Smooth muscle cell of the brain vasculature (primary cell): ENCODE measurements around the gene JAK1.

ENCODE experiments used
- DNase-seq: peaks from one replicate; pipeline ENCODE4 v3.0.0-alpha.2; 2012; ENCODE audit warnings: low read depth, low spot score

Gene JAK1

DNA sequence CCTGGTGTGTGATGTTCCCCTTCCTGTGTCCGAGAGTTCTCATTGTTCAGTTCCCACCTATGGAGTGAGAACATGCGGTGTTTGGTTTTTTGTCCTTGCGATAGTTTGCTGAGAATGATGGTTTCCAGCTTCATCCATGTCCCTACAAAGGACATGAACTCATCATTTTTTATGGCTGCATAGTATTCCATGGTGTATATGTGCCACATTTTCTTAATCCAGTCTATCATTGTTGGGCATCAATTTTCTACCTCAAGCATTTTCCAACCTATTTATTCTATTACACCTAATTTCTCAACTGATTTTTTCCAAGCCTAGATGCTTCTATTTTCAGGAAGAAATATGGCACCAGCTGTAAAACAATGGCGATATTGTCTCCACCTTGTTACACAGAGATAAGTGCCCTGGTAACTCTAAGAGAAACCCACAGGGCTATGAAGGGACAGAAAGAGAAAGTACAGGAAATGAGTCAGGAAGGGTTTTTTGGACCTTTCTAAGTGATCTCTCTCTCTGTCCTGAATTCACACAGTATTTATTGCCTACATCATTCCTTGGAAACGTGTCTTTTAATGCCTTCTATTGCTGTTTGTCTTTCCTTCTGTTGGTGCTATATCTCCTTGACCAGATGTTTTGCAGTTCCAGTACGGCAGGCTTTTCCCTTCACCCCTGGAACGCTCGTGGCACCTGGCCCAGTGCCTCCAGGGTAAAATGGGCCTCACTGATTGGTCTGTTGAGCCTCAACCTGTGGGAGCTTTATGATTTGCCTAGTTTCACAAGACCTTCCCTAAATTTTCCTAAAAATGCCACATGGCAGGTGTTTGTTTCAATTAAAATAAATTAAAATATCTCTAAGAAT is 14.6 kb upstream of the JAK1 start:
- no peak for DNase-seq

DNA sequence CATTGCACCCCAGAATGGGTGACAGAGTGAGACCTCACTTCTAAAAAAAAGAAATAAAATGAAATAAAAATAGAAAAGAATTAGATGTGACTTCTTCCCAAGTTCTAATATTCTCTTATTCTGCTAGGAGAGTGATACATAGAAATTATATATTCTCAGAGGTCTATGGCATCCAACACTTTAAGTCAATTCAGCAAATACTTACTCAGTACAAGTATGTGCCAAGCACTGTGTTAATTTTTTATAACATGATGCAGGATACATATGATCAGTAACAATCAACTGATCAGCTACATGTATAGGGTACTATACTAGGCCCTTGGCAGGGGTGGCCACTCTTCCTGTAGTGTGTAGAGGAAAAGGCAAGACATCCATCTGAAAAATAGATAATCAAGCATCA is 13.0 kb upstream of the JAK1 start:
- DNase-seq = no peak

DNA sequence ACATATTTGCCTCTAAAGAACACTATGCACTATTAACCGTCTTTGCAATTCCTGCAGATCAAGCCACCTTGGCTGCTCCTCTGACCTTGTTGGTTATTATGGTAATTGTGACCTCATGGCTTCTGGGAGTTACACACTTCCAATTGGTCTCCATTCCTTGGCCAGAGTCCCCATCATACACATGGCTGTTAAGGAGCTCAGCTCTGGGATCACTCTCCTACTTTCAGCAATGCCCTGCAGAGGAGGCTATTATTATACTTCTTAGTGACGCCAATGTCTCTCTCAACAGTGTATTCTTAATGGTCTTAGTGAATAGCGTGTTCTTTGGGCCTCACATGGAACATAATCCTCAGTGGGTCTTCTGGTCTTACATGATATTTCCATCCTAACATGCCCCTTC is 10.0 kb upstream of the JAK1 start:
- no peak for DNase-seq

DNA sequence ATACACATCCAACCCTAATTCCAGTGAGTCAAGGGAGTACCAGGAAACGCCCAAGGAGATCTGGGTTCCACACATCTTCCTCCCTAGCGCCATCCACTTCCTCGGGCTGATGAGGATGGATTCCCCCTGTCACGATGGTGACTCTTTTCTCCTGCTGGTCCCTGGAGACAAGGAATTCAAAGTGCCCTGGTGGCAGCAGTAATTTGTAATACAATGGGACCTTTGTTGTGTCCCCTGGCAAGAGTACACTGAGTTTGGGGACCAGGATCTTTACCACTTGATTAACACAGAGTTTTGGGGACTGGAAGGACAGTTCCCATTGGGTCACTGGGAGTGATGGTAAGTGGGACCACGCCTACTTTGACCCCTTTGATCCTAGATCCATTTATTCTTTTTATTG is 9.4 kb upstream of the JAK1 start:
- DNase-seq = no peak

DNA sequence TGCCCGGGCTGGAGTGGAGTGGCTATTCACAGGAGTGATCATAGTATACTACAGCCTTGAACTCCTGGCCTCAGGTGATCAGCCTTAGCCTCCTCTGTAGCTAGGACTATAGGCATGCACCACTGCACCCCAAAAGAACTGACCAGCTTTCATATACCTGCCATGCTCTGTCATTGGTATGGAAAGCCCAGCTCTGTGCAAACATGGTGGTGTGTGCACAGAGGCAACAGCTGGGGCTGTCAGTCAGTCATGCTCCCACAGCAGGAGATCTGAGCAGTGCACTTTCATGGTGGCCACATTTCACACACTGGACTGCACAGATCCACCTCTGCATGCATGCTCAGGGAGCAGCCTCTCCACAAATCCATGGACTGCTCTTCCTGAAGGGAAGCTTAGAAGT is 8.8 kb upstream of the JAK1 start:
- no peak for DNase-seq

DNA sequence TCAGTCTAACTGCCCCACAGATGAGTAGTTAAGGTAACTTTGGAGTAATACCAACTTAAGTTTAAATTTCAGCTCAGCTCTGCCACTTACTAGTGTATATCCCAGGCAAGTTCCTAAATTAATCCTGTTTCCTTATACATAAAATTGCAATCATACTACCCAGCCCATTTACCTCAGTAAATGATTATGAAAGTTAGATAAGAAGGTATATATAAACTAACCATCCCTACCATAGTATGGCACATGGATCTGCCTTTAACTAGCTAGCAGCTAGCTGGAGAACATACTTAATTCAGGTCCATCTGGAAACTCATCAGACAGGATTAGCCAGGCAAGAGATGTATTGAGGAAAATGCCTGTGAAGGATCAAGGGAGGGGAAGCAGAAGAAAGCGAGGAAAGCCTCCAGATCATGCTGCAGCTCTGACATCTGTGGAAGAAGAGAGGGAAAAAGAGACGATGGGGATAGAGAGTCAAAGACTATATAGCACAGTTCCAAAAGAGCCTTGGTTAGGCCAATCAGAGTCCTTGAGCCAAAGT is 8.0 kb upstream of the JAK1 start:
- DNase-seq = no peak

DNA sequence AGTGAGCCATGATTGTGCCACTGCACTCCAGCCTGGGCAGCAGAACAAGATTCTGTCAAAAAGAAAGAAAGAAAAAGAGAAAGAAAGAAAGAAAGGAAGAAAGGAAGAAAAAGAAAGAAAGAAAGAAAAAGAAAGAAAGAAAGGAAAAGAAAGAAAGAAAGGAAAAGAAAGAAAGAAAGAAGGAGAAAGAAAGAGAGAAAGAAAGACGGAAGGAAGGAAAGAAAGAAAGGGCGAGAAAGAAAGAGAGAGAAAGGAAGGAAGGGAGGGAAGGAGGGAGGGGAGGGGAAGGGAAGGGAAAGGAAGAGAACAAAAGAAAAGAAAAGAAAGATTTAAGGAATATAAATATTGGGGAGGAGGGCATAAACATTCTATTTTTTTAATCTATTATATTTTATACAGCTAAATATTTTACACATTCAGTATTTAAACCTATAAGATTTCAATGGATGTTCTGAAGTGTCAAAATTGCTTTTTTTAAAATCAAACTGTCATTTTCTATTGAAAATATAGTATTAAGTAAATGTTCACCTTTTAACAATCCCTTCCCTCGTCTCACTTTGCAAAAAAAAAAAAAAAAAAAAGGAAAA is 6.8 kb upstream of the JAK1 start:
- DNase-seq = no peak

DNA sequence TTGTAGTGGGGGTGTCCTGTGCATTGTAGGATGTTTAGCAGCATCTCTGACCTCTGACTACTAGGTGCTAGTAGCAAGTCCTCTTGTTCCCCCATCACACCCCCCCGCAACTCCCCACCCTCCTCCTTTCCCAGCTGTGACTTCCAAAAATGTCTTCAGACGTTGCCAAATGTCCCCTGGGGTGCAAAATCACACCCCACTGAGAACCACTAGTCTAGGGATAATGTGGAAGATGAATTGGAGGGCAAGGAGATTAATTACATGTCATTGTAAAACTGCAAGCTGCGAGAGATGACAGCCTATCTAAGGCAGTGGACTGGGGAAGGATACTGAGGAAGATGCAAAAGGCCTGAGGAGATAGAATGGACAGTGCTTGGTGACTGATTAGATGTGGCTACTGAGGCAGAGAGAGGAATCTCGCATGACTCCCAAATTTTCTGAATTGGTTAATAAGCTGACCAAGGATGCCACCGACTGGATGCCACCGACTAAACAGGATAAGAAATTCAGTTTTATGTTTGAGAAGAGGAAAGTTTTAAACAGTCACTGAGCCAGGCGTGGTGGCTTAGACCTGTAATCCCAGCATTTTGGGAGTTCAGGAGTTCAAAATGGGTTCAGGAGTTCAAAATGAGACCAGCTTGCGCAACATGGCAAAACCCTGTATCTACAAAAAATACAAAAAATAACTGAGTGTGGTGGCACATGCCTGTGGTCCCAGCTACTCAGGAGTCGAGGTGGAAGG is 3.1 kb upstream of the JAK1 start:
- no peak for DNase-seq

DNA sequence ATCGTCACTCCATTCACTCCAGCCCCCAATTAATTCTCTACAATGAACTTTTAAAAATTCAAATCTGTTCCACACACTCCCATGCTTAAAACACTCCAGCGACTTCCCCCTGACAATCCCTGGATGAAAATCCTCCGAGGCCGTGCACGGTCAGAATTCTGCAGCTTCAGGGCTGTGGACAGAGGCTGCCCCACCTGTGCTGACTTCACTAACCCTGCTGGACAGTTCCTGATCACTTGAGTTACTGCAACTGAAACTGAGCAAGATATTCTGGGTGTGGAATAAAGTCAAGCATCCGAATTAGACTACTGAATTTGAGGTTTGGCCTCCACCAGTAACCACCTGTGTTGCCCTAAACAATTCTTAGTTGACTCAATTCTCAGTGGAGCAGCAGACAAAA is 1.0 kb upstream of the JAK1 start:
- no peak for DNase-seq

DNA sequence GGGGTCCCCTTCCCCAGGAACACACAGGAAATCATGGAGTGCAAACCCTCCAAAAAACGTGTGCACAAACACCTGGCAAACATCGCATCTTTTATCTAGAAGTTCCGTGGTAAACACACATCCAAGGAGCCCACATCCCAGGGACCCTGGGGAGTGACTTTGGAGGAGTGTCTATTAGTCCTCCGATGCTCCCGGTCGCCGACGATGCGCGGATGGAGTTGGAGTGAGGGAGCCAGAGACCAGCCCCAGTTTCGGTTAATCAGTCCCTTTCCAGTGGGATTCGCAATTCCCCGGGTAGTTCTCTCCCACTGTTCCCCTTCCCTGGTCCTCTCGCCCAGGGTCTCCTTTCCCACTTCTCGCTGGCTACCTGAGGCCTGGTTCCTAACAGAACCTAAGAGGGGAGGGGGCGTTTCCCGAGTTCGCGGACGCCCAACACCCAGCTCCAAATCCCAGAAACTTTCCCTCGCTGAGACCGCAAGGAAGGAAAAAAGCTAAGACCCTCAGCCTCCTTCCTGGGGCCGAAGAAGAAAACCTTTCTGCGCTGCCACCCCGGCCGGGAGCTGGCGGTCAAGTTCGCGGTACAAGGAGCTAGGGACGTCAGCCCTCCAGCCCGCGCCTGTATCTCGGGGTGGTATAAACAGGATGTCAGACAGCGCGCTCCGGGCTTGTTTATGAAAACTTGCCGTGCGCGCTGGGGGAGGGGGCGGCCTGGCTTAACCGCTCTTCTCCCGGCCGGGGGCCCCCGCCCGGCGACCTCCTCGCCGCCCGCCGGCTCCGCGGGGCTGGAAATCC is 787 bp downstream of the JAK1 start:
- no peak for DNase-seq

DNA sequence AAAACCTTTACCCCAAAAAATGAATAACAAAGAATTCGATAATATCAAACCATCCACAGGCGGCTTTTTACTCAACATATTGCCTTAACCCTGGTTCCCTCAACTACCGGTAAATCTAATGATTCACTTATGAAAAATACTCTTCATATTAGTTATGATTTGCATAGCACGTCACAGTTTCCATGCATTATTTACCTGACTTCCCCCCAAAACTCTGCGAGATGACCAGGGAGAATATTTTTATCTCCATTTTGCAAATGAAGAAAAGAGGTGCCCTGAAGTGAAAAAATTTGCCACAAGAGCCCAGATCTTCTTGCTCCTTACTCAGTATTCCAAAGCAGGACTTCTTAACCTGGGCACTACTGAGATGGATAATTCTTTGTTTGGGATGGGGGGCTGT is 2.9 kb downstream of the JAK1 start:
- no peak for DNase-seq

DNA sequence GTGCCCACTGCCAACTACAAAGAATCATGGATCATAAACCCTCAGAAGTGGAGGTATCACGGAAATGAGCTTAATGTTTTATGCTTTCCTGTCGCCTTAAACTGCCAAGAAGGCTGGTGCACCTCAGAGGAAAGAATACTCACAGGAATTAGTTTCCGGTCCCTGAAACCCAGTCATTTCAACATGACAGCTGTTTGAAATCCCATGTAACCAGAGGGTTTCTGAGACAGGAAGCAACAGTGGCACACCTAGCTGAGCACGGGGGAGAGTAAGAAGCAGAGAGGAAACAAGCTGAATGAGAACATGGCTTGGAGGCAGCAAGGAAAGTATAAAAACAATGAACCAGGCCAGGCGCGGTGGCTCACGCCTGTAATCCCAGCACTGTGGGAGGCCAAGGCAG is 3.9 kb downstream of the JAK1 start:
- DNase-seq = no peak

DNA sequence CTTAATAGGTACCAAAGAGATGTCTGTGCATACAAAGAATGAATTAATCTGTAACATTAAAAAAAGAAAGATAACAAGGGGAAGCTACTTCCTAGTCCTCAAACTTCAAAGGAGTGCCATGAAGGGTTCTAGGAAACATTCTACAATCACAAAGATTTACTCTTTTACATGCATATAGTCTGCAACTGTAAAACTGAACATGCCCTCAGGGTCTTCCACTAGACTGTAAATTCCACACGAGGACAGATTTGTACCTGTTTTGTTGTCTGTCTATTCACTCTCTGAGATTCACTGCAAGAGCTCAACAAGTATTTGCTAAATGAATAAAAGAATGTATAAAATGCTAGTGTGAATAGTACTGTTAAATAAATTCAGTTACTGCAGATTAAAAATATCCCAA is 4.4 kb downstream of the JAK1 start:
- no peak for DNase-seq

DNA sequence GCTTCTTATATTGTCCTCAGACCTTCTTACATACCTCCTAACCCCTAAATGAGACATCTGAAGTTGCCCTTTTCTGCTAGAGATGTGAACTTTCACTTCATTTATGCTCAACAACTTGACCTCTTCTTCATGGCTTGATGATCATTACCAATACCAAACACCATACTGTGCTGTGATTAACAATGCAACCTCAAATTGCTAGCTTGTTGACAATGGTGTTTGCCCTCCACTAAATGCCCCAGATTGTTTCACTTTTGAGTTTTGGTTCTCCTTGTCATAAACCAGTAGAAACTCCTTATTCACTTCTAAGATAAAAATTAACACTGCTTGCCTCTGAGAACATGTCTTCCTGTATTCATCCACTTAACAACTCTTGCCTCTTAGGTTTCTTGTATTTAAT is 5.6 kb downstream of the JAK1 start:
- no peak for DNase-seq

DNA sequence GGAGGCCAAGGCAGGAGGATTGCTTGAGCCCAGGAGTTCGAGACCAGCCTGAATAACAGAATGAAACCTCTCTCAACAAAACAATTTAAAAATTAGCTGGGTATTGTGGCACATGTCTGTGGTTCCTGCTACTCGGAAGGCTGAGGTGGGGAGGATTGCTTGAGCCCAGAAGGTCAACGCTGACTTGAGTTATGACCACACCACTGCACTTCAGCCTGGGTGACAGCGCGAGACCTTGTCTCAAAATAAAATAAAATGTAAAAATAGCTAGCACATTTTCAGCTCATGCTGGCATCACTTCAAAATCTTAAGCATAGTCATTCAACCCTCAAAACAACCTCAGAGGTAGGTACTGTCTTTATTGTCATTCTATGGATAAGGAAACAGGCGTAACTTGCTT is 6.4 kb downstream of the JAK1 start:
- DNase-seq = no peak

DNA sequence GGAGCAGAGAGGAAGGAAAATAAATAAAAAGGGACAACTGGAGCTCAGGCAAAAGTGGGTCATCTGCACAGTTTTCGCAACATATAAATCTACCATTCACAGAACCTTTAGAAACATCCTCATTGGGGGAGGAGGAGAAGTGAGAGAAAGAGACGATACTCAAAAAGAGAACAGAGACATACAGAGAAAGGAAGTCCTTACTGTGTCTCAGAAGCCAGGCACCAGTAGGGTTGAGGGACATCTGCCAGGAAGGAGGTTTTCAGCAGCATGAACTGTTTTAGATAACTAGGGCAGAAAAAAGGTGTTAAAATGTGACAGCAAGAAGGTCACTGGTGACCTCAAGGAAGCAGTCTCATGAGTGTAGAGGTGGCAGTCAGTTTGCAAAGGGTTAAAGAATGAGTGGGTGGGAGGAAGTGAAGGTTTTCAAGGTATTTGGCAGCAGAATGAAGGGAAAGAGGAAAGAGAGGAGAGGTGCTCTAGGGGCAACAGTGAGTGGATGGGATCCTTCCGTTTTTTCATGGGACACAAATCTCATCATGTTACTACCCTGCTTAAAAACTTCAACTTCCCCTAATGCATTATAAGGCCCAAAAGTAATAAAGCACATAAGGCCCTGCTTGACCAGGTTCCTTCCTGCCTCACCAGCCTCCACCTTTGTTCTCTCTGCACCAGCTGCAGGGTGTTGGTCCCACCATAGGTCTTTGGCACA is 9.5 kb downstream of the JAK1 start:
- DNase-seq = no peak

DNA sequence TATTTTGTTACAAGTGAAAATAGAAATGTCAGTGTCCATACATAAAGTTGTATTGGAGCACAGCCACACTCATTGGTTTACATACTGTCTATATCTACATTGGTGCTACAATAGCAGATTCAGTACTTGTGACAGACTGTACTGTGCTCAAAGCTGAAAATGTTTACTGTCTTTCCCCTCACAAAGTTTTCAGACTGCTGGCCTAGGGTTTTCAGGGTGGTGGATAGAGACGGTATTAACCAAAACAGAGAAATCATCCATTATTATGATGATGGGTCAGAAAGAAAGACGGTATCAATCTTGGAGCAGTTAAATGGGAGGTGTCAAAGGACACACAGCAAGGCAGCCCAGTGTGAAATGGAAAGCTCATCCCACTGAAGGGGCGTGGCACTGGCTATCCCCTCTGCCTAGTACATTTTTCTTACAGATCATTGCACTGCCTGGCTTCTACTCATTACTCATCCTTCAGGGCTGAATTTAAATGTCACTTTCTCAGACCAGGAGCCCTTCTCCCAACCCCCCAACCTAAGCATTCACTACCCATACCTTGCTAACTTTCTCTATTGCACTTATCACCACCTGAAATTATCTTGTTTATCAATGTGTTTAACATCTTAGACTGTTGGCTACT is 10.2 kb downstream of the JAK1 start:
- no peak for DNase-seq

DNA sequence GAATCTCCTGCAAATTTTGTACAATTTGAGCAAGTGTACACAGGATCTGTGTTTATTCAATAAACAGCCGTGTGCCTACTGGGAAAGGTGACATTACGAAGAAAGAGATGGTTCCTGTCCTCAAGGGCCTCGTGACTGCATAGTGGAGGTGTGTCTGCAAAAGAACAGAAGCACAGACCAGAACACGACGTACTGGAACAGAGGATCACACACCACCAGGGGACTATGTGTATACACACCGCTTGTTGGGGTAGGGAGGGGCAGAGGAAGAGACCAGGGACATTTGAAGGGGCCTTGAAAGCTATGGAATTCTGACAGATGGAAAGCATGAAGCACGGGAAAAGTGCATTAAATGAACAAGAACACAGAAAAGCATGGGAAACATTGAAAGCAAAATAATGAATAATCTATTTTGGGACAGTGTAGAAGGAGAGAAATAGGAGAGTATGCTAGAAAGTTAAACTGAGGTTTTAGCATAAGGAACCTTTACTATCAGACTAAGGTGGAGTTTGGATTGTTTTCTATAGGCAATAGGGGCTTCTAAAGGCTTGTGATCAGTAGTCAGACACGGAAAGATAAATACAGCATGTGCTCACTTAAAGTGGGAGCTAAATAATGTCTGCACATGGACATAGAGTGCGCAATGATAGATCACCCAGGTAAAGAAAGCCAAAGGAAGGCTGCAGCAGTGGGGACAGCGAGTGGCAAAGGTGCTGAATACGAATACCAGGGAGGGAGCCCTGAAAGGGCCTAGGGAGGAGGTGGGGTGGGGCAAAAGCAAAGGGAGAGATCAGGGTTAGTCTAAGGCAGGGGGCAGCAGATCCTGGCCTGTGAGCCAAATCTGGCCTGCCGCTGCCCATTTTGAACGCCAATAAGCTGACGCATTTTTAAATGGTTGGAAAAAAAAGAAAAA is 11.0 kb downstream of the JAK1 start:
- no peak for DNase-seq

DNA sequence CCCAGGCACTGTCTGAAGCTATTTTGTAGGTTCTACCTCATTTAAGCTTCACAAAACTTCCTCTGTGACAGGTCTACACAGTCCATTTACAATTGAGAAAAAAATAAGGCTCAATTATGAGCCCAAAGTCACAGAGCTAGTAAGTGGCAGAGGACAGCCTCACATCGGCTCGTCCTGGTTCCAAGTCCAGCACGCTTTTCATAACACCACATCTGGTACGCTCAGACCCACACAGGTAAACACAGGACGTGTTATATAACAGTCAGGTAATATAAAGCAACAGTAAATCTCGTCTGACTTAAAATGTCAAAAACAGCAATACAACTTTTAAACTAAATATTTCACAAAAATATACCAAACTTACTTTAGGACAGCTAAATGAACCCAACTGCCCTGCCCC is 13.1 kb downstream of the JAK1 start:
- no peak for DNase-seq
